ENCODE measurements around the gene SLC24A3.

DNA sequence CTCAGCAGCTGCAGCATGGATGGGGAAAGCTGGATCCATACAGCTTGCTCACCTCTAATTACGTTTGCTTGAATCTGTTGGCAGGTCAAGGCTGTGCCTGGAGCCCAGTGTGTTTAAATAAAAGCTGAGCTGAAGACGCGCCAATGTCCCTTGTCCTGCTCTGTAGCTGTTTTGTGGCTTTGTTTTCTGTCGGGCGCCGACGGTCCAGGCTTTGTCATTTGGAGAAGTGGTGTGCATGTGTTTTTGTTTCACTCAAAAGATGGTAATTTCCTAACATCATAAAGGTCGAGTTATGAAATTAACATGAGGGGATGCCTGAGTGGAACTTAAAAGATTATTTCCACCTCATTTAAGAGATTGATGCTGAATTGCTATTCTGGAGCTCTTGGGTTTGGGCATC is 107.6 kb downstream of the SLC24A3 start:
- TF ChIP-seq, protein P1, sequence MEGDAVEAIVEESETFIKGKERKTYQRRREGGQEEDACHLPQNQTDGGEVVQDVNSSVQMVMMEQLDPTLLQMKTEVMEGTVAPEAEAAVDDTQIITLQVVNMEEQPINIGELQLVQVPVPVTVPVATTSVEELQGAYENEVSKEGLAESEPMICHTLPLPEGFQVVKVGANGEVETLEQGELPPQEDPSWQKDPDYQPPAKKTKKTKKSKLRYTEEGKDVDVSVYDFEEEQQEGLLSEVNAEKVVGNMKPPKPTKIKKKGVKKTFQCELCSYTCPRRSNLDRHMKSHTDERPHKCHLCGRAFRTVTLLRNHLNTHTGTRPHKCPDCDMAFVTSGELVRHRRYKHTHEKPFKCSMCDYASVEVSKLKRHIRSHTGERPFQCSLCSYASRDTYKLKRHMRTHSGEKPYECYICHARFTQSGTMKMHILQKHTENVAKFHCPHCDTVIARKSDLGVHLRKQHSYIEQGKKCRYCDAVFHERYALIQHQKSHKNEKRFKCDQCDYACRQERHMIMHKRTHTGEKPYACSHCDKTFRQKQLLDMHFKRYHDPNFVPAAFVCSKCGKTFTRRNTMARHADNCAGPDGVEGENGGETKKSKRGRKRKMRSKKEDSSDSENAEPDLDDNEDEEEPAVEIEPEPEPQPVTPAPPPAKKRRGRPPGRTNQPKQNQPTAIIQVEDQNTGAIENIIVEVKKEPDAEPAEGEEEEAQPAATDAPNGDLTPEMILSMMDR (IDR thresholded peaks at IDR 0.05; ENCODE audit: low read depth, low read length) = no peak
- no peak for TF ChIP-seq POLR2A (IDR thresholded peaks at IDR 0.05; ENCODE audit: extremely low read depth, insufficient read length)
- TF ChIP-seq MYC (IDR thresholded peaks at IDR 0.05; ENCODE audit: low read depth, low read length) = no peak

All from NB4 (cell line).